ENCODE measurements around the gene TCP1.
"Not testable (repeated sequence)": the region's sequence is repeated elsewhere in the genome, so short reads cannot be mapped to it uniquely, and the experiment has no call there.

The TCP1 gene

GRCh38 chr6:159817951-159818739 is 28.7 kb upstream of the TCP1 start:
- DNase-seq (ENCODE audit: low read depth in 2 of 2), result no peak

DNA sequence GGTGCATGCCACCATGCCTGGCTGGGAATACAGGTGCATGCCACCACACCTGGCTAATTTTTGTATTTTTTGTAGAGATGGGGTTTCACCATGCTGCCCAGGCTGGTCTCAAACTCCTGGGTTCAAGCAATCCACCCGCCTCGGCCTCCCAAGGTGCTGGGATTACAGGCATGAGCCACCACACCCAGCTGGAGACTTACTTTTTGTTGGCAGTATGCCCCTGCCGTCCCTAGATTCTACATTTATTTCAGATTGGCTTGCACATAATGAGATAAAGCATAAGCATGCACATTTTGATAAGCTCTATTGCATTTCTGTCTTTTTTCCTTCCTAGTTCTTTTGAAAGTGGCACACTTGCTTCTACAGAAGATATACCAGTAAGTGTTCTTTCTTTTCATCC is 27.4 kb upstream of the TCP1 start:
- DNase-seq (ENCODE audit: low read depth in 2 of 2), result not testable (repeated sequence)

DNA sequence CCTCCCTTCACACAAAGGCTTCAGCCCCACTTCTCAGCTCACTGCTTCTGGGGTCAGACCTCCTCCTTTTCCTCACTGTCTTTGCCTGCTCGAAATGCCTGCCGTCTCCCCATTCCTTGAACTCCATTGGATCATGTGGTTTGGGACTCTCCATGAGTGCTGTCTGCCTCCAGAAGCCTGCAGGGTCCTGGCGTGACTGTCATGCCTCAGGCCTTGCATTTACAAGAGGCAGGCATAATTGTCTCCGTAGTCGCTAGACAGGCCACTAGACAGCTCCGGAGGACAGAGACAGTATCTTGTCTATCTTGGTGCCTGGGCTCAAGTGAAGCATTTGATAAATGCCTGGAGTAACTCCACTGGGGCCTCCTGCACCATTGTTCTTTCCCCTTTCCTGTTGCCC is 26.0 kb upstream of the TCP1 start:
- no peak for DNase-seq (ENCODE audit: low read depth in 2 of 2)

- no peak for DNase-seq (ENCODE audit: low read depth in 2 of 2)
Observed at GRCh38 chr6:159813781-159814180, 24.4 kb upstream of the TCP1 start.

GRCh38 chr6:159809149-159809548 is 19.7 kb upstream of the TCP1 start:
- DNase-seq (ENCODE audit: low read depth in 2 of 2), result no peak

GRCh38 chr6:159808647-159809046 is 19.2 kb upstream of the TCP1 start:
- no peak for DNase-seq (ENCODE audit: low read depth in 2 of 2)

GRCh38 chr6:159807150-159807858 is 17.9 kb upstream of the TCP1 start:
- DNase-seq (ENCODE audit: low read depth in 2 of 2), result no peak

DNA sequence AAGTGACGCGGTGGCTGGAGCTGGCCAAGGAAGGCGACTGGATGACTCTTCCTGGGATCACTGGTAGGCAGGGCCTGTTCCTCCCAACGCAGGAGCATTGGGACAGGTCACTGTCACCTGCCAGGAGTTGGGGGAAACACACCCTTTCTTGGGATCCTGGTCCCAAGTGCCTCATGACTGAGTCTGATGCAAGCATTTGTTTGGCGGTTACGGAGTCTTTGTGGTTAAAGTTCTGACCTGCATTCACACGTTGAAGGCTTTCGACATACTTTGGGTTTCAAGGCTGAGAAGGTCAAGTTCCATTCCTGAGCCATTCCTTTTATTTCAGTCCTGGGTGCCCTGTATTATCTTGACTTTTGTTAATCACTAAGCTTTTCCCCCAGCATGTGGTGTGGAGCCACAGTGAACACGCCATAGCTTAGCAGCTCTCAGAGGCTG is 16.6 kb upstream of the TCP1 start:
- DNase-seq (ENCODE audit: low read depth in 2 of 2), result no peak

DNA sequence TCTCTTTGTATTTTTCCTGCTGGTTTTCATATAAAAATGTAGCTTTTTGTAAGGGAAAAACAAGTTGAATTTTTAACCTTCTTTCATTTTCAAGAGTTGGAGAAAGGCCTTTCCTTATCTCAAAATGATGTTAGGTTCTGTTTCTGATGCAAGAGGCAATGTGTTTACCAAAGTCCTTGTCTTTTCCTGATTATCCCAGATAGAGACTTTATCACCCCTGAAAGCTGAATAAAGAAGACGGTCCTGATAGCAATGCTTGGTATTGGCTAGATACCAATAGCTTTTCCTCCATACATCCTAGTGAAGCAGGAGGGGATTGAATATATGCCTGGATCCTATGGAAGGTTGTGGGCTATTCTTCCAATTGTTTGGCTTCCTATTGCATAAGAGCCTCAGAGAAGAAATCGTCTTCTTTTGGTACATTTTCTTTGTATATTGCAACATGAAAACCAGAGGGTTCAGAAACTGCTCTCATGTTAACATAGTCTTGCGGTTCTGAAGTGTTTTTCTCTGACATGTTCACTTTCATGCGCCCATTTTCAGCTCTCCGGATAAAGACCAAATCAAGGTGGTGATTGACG is 16.1 kb upstream of the TCP1 start:
- no peak for DNase-seq (ENCODE audit: low read depth in 2 of 2)

GRCh38 chr6:159804504-159804903 is 15.1 kb upstream of the TCP1 start:
- no peak for DNase-seq (ENCODE audit: low read depth in 2 of 2)

- no peak for DNase-seq (ENCODE audit: low read depth in 2 of 2)
Observed at GRCh38 chr6:159801935-159802334, 12.5 kb upstream of the TCP1 start.

DNA sequence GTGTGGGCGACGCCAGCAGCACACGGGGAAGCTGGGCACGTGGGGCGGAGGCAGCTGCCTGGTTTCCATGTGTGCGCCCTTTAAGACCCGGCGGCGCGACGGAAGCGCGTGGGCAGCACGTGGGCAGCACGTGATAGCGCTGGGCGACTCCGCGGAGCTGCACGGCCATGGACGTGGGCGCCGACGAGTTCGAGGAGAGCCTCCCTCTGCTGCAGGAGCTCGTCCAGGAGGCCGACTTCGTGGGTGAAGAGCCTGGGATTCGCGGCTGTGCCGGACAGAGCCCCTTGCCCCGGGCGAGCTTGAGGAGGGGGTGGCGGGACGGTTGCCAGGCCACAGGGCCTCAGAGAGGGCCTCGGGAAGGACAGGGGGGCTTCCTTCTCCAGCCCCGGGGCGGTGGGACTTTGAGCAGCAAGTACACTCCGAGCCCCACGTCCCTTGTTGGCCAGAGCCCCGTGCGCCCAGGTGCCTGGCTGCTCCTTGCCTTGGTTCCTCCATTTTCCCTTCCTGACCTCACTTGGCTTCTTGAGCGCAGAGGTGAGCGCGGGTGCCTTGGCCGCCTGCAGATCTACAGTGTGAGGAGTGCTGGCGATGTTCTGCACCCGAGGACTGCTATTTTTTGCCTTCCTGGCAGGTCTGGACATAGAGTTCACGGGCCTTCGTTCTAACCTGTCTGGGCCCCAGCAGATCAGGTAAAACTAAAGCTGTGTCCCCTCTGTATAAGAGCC is 10.9 kb upstream of the TCP1 start, which contains the start of gene PNLDC1:
PNLDC1 (plus strand) TSS at position 136 of the 725 bp plus-strand sequence; CDS start at position 168, 32 bp downstream.
- no peak for DNase-seq (ENCODE audit: low read depth in 2 of 2)

DNA sequence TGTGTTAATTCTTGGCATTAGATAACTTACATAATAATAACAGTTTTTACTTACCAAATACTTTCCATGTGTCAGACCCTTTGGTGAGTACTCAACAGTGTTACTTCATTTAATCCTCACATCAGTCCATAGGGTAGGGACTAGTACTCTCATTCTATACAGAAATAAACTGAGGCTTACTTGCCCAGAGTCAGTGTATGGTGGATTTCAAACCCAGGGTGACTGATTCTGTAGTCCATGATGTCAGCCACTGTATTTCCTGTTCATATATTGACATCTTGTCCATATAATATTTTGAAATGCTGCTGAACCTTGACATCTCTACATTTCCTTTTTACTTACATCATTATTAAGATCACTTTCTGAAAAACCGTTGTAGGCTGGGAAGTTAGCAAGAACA is 8.2 kb upstream of the TCP1 start:
- DNase-seq (ENCODE audit: low read depth in 2 of 2), result no peak

DNA sequence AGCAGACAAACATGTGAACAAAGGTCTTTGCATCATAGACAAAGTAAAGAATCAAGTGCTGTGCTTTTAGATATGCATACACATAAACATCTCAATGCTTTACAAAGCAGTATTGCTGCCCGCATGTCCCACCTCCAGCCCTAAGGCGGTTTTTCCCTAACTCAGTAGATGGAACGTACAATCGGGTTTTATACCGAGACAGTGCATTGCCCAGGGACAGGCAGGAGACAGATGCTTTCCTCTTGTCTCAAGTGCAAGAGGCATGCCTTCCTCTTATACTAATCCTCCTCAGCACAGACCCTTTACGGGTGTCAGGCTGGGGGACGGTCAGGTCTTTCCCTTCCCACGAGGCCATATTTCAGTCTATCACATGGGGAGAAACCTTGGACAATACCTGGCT is 5.6 kb upstream of the TCP1 start:
- DNase-seq (ENCODE audit: low read depth in 2 of 2), result not testable (repeated sequence)

GRCh38 chr6:159790956-159791598 is 1.7 kb upstream of the TCP1 start:
- DNase-seq (ENCODE audit: low read depth in 2 of 2), result no peak

GRCh38 chr6:159790149-159790955 is 950 bp upstream of the TCP1 start, which contains the start of gene MRPL18:
TSS of gene MRPL18 (plus strand) at chr6:159790467. CDS start at chr6:159790588, 121 bp downstream.
- DNase-seq (ENCODE audit: low read depth in 2 of 2), result peak; percentile 77 to 84

DNA sequence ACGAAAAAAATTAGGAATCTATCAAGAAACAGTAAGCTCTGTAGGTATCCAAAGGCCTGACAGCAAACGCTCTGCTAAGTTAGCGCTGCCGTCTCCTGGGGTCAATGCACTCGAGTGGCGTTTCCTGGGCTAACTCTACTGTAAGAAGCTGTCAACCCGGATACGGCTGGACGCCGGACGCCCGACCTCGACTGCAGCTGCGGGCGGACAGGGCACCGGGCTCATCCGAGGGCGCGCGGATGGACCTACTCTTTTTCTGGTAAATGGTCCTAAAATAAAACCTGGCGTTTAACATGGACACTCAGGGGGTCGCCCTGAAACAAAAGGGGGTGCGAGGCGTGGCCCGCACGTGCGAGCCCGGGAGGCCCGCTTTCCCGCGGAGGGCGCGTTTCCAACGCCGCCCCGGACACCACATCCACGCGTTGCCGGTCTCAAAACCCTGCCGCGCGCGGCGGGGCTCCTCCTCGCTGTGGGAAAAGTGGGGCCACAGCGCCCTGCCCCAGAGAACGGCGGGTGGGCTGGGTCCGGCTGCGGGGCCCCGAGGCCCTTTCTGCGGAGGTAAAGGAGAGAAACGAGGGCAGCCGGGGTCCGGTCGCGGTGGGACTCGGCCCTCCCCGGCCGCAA is 537 bp downstream of the TCP1 start:
- DNase-seq (ENCODE audit: low read depth in 2 of 2), result no peak

DNA sequence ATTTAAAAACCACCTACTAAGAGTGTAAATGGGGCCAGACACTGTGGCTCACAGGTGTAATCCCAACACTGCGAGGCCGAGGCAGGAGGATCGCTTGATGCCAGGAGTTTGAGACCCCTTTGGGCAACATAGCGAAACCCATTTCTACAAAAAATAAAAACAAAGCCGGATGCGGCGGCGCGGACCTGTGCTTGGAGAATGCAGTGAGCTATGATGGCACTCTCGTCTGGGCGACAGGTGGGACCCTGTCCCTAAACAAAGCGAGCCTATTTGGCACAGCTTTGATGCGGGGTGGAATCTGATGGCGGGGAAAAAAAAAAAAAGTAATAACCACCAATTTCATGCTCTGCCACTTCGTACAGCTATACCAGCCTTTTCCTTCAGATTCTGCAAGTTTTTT is 1.1 kb downstream of the TCP1 start:
- no peak for DNase-seq (ENCODE audit: low read depth in 2 of 2)

DNA sequence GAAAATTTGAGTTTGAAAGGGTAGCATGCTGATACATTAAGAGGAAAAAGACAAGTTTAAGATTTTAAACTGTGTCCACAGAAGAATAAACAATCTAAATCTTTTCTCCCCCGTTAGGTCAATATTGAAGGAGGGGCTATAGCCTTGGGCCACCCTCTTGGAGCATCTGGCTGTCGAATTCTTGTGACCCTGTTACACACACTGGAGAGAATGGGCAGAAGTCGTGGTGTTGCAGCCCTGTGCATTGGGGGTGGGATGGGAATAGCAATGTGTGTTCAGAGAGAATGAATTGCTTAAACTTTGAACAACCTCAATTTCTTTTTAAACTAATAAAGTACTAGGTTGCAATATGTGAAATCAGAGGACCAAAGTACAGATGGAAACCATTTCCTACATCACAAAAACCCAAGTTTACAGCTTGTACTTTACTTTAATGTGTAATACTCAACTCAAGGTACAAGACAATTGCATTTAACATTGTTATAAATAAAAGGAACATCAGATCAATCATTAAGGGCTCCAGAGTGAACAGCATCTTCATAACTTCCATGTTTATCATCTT is 10.8 kb downstream of the TCP1 start:
- no peak for DNase-seq (ENCODE audit: low read depth in 2 of 2)

- no peak for DNase-seq (ENCODE audit: low read depth in 2 of 2)
Observed at GRCh38 chr6:159778131-159778530, 11.3 kb downstream of the TCP1 start.

Measured in activated CD8-positive, alpha-beta memory T cell treated with anti-CD3 and anti-CD28 coated beads for 4 hours (primary cell).